ENCODE results near the gene DPP7.

The DPP7 gene

DNA sequence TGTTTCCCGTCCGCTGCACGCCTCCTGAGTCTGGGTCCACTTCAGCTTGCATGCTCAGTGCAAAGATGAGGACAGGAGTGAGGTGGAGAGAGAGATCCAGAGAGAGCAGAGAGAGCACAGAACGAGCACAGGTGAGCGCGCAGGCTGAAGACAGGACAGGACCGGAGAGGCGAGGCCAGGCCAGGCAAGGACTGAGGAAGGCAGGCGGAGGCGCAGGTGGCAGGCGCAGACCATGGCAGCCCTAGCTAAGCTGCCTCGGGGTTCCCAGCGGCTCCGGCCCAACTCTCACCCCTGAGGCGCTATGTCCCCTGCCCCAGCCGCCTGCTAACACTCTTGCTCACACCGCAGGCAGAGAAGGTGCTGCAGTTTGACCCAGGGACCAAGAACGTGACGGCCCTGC lies 34.1 kb upstream of the DPP7 start:
- Histone ChIP-seq H3K27ac (no peak overlapping the region), H3K9me3 (ENCODE audit: severe bottlenecking) (no peaks in the 10 kb centered on the region), H3K36me3 (no peaks in the 10 kb centered on the region), H3K4me3 (ENCODE audit: low read depth, low read length) (no peak overlapping the region), H3K27me3 (ENCODE audit: insufficient read depth, low read depth, severe bottlenecking) (no peaks in the 10 kb centered on the region)
- TF ChIP-seq, protein P1, sequence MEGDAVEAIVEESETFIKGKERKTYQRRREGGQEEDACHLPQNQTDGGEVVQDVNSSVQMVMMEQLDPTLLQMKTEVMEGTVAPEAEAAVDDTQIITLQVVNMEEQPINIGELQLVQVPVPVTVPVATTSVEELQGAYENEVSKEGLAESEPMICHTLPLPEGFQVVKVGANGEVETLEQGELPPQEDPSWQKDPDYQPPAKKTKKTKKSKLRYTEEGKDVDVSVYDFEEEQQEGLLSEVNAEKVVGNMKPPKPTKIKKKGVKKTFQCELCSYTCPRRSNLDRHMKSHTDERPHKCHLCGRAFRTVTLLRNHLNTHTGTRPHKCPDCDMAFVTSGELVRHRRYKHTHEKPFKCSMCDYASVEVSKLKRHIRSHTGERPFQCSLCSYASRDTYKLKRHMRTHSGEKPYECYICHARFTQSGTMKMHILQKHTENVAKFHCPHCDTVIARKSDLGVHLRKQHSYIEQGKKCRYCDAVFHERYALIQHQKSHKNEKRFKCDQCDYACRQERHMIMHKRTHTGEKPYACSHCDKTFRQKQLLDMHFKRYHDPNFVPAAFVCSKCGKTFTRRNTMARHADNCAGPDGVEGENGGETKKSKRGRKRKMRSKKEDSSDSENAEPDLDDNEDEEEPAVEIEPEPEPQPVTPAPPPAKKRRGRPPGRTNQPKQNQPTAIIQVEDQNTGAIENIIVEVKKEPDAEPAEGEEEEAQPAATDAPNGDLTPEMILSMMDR (IDR thresholded peaks at IDR 0.05; ENCODE audit: low read depth, low read length) = no peak
- DNase-seq = no peak

DNA sequence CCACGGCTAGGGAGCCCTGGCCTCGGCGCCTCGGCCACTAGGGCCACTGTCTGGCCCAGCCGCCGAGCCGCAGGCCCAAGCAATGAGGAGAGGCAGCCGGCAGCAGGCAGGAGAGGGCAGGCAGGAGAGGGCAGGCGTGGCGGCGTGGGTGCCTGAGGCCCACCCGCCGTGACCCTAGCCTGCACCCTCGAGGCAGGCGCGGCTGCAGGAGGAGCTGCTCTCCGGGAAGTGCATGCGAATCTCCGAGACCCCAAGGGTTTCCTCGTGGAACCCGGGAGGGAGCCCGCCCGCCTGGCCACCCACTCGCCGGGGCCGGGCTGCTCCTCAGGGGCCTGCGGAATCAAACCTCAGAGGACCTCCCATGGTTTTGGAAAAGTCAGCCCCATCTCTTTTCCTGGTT lies 33.7 kb upstream of the DPP7 start:
- no peak for DNase-seq
- Histone ChIP-seq H3K27me3 (ENCODE audit: insufficient read depth, low read depth, severe bottlenecking) (no peaks in the 10 kb centered on the region), H3K27ac (no peak overlapping the region), H3K4me3 (ENCODE audit: low read depth, low read length) (no peak overlapping the region), H3K36me3 (no peaks in the 10 kb centered on the region), H3K9me3 (ENCODE audit: severe bottlenecking) (no peaks in the 10 kb centered on the region)
- TF ChIP-seq, protein P1 (IDR thresholded peaks at IDR 0.05; ENCODE audit: low read depth, low read length) = no peak

DNA sequence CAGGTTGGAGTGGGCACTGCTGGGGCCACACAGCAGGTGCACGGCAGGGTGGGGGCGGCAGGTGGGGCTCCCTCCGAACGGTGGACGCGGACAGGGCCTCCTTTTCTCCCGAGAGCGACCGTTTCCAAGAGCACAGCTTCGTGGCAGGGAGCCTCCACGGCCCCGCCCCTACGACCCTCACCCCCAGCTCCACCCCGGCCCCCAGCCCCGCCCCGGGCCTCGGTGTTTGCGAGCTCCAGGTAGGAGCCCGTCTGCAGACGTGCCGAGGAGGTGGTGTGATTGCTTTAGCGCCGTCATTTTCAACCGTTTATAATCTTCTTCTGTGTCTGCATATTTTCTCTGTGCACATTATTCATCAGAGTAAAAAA lies 33.2 kb upstream of the DPP7 start:
- H3K4me3 ChIP-seq (ENCODE audit: low read depth, low read length) = no peak overlapping the region
- no peak overlapping the region for H3K27ac ChIP-seq
- DNase-seq = no peak
- no peaks in the 10 kb centered on the region for H3K27me3 ChIP-seq (ENCODE audit: insufficient read depth, low read depth, severe bottlenecking)
- no peaks in the 10 kb centered on the region for H3K9me3 ChIP-seq (ENCODE audit: severe bottlenecking)
- no peaks in the 10 kb centered on the region for H3K36me3 ChIP-seq
- TF ChIP-seq, protein P1 (IDR thresholded peaks at IDR 0.05; ENCODE audit: low read depth, low read length) = no peak

DNA sequence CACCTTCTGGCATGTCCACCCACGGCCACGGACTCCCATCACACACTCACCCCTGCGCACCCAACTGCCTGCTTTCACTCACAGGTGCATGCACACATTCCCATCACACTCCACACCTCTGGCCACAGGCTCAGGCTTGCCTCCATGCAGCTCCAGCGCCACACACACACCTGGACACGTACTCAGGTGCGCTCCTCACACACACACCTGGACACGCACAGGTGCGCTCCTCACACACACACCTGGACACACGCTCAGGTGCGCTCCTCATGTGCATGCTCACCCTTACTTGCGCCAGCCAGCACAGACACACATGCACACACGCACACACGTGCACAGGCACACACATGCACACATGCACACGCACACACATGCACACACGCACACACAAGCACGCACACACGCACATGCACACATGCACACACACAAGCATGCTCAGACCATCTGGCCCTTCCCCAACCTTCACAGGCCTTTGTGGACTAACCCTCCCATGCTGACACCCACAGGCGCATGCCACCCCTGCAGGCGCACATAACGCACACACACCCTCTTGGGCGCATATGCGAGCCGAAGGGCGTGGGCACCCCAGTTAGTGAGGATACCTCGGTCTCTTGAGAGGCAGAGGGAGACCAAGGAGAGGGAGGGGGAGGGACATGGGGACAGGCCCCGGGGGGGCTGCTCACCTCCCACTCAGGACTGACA lies 32.7 kb upstream of the DPP7 start:
- Histone ChIP-seq H3K27ac (no peak overlapping the region), H3K36me3 (no peaks in the 10 kb centered on the region), H3K9me3 (ENCODE audit: severe bottlenecking) (no peaks in the 10 kb centered on the region), H3K27me3 (ENCODE audit: insufficient read depth, low read depth, severe bottlenecking) (no peaks in the 10 kb centered on the region), H3K4me3 (ENCODE audit: low read depth, low read length) (no peak overlapping the region)
- no peak for DNase-seq
- TF ChIP-seq, protein P1 (IDR thresholded peaks at IDR 0.05; ENCODE audit: low read depth, low read length) = no peak

DNA sequence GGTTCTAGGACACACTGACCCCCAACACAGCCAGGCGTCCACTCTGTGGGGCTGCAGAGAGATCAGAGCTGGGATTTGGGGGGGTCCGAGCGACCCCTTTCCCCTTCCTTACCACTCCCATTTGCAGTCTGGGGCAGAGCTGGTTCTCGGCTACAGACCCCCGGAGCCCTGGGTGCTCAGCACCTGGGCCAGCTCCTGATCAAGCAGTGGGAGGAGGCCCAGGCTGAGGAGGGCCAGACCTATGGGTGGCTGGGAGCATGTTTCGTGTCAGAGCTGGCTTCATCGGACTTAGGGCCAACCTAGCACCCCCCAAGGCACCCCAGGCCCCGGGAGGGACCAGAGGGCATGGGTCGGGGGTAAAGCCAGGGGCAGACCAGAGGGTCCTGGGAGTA lies 32.0 kb upstream of the DPP7 start:
- H3K27ac ChIP-seq = no peak overlapping the region
- TF ChIP-seq, protein P1 (IDR thresholded peaks at IDR 0.05; ENCODE audit: low read depth, low read length) = no peak
- H3K27me3 ChIP-seq (ENCODE audit: insufficient read depth, low read depth, severe bottlenecking) = no peaks in the 10 kb centered on the region
- DNase-seq = no peak
- no peaks in the 10 kb centered on the region for H3K36me3 ChIP-seq
- H3K4me3 ChIP-seq (ENCODE audit: low read depth, low read length) = no peak overlapping the region
- no peaks in the 10 kb centered on the region for H3K9me3 ChIP-seq (ENCODE audit: severe bottlenecking)
